A673 (cell line): ENCODE measurements around the gene DDX11.
"Not testable (repeated sequence)": the region's sequence is repeated elsewhere in the genome, so short reads cannot be mapped to it uniquely, and the experiment has no call there.

Source experiments
- CTCF ChIP-seq: fragments of 300-800, 200-600 bp; sonication (generic); conservative IDR thresholded peaks from 2 replicates; pipeline ENCODE4 v1.5.1; 2017; ENCODE audit warnings: low read depth, mild to moderate bottlenecking, antibody characterized with exemption, low read length, moderate library complexity, mixed read lengths
- EZH2 ChIP-seq: fragments of 200-600 bp; sonication (generic); IDR thresholded peaks from 2 replicates; pipeline ENCODE4 v1.6.1; 2017; ENCODE audit warnings: borderline replicate concordance, low read depth, mild to moderate bottlenecking, mixed read lengths, antibody characterized with exemption, low read length; ENCODE audit not compliant: poor library complexity, severe bottlenecking

GRCh38 chr12:31080221-31080620, 6.6 kb downstream of the DDX11 start:
- not testable (repeated sequence) for TF ChIP-seq CTCF, EZH2
